IPS-18c (cell line): Measurements from ENCODE around the gene RARRES1.

Experiments
- H3K4me3 ChIP-seq: 2 replicates; pipeline ENCODE4 v1.7.0; 2013; ENCODE audit warnings: low read depth, mild to moderate bottlenecking, low read length, moderate library complexity; ENCODE audit not compliant: insufficient read depth
- H3K9me3 ChIP-seq: one replicate; pipeline ENCODE4 v1.6.1; 2013; ENCODE audit warnings: mild to moderate bottlenecking, low read length, moderate library complexity; ENCODE audit not compliant: control insufficient read depth, insufficient read depth

The RARRES1 gene

DNA sequence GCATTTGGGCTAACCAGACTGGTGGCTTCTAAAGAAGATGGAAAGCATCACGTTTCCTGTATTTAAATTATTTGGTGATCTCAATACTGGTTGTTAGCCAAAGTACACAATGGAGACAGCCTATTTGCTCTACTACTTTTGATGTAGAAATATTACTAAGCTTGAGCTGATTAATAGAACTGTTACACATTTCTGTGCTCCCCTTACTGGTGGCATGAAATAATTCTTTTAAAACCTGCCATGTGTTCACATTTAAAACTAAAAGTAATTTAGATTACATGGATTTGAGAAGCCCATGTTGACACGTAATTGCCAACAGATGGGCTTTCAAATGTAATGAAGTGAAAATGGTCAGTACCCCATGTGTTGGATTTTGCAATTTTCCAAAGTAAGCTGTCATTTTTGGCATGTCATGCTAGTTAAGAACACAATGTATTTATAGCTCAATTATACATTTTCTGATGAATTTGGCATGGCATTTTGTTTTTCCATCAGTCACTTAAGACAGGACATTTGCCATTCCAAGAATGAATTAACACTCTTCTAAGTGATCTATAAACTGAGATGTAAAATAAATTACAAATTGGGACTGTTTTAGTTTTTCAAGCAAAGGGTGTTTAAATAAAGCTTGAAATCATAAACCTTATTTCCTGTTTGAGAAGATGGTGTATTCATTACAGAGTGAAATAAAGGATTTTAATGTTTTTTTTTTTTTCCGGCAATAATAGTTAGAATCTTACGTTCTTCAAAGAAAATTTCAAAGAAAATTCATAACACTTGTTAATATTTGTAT lies 10.8 kb upstream of the RARRES1 start:
- H3K9me3 ChIP-seq = no peaks in the 10 kb centered on the region
- H3K4me3 ChIP-seq = no peak overlapping the region

DNA sequence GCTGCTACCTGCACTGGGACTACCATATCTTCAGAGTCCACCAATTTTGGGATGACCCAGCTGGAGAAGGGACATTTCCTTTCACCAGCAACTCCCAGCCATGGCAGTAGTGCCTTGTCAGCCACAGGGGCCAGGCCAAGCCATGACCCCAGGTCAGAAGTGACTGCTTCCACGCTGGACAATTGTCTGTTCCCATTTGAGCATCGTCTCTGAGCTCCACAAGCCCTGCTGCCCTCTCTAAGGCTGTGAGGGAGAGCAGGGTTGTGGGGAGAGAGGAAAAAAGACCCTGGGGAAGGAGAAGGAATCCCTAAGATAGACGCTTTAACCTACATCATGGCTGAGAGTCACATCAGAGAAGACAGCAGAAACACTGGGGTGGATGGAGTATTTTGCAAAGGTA lies 7.4 kb upstream of the RARRES1 start:
- Histone ChIP-seq H3K4me3 (no peak overlapping the region), H3K9me3 (peaks cover 7% of the 10 kb centered on the region)

DNA sequence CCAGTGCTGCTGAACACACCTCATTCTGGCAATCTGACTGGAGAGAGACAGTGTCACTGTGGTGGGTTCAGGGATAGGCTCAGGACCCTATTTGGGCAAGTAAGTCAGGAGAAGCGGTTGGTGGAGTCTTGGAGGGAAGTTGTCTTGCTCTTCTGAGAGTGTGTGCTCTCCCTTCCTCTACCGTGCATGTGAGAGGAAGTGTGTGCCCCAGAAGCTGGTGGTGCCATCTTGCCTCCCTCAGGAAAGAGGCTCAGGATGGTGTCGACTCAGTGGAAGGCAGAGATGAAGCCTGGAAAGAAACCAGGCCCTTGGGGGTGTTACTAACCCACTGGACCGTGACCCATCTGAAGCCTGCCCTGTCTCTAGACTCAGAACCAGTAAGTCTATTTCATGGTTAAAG lies 6.8 kb upstream of the RARRES1 start:
- Histone ChIP-seq H3K9me3 (peaks cover 7% of the 10 kb centered on the region), H3K4me3 (no peak overlapping the region)

DNA sequence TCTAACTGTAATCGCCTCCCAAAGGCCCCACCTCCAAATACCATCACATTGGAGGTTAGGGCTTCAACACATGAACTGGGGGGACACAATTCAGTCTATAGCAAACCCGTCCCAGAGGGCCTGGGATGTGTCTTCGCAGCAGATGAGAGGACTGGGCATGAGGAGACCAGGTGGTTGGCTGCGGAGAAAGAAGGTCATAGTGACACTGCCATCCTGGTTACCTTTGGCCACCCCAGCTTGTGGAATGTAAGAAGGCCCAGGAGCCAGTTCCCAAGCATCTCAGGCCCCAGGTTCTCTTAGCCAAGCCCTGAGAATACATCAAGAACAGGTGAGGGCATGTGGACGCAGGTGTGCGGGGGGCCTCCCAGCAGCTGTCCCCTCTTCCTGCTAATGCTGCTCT lies 6.4 kb upstream of the RARRES1 start:
- Histone ChIP-seq H3K4me3 (no peak overlapping the region), H3K9me3 (peaks cover 7% of the 10 kb centered on the region)

DNA sequence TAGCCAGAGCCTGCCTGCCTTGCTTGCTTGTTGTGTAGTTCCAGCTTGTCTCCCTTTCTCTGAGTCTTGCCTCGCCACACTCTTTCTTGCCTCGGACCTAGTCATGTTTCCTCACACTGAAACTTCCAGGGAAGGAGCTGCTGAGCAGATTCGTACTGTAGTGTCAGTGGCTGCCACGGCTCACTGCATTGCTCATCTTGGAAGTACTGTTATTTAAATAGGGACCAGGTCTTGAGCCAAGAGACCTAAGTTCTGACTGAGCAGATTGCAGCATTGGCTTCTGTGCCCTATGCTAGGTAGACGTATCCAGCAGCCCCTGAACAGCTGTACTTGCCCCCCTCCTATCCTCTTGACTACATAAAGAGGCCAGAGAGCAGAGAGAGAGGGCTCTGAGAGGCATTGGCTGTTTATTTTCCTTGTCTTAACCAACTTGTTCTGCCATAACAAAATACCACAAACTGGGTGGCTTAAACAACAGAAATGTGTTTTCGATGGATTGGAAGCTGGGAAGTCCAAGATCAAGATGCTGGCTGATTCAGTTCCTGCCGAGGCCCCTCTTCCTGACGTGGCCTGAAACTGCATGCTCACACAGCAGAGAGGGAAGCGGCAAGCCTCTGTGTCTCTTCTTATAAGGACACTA lies 5.8 kb upstream of the RARRES1 start:
- Histone ChIP-seq H3K9me3 (peaks cover 7% of the 10 kb centered on the region), H3K4me3 (no peak overlapping the region)

DNA sequence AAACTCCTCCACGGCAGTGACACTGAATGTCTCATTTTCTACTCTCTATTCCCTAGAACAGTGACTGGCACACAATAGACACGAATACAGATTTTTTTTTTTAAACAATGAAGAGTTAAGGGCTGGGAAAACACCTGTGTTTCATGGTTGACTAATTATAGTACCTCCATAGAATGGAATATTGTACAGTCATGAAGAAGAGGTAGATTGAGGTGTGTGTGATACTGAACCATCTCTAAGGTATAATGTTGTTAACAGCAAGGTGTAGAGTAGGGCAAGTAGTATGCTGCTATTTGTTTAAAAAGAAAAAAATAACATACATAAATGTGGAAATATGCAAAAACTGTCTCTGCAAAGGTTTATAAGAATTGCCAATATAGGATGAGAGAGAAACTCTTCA lies 5.2 kb upstream of the RARRES1 start:
- Histone ChIP-seq H3K4me3 (no peak overlapping the region), H3K9me3 (peaks cover 7% of the 10 kb centered on the region)

DNA sequence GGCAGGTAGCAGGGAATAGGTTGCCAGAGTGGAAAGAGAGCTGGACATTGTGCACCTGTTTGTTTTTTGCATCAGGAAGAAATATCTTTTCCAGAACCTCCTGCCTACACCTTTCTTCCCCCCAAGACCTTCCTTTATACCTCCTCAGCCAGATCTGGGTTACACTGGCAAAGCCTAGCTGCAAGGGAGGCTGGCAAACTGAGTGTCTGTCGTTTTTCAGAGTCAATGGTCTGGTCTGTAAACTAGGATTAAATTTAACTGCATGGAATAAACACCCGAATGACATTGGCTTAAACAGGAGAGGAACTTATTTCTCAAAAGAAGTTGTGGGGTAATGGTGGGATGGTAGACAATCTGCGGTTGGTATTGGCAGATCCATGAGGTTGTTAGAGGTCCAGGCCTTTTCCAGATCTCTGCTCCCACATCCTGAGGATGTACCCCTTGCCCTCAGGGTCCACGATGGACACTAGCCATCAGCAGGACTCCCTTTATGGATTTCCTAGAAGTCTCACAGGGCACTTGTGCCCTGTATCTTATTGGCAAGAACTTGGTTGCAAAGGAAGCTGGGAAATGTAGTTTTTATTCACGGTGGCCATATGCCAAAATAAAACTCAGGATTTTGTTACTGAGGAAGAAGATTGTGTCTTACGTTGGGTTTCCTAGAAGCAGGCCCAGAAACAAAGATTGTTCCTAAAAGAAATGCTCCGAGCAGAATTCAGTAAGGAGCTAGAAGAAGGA lies 3.2 kb upstream of the RARRES1 start:
- peaks cover 7% of the 10 kb centered on the region for H3K9me3 ChIP-seq
- H3K4me3 ChIP-seq = no peak overlapping the region

DNA sequence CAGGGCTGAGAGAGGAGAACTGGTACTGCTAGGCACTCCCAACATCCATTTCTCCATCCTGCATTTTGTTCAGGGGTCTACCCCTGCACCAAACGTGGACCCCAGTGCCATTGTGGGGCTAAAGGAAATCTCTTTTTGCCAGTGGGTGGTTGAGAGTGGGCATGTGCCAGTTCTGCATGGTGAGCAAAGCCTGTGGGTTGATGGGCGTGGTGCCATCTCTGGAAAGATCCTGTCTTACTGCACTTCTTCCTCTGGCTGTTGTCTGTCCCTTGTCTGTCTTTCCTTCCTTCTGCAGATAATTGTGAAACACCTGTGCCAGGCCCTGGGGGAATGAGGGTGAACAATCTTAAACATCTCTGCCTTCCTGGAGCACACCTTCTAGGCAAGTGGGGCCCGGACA lies 1.4 kb upstream of the RARRES1 start:
- peaks cover 7% of the 10 kb centered on the region for H3K9me3 ChIP-seq
- H3K4me3 ChIP-seq = no peak overlapping the region

DNA sequence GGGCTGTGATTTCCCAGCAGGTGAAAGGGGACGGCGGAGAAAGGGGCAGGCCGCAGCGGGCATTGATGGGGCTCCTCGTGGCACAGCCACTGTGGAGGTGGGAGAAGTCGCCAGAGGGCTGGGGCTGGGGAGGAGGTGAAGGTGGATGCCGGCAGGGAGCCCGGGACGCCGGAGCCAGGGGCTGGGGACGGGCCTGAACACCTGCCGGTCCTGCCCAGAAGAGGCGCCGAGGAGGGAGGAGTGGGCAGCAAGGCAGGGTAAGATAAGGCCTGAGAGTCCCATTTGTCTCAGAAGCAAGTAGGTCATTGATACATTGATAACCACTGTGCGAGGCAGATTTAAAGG lies 571 bp upstream of the RARRES1 start:
- H3K9me3 ChIP-seq = peaks cover 7% of the 10 kb centered on the region
- peak overlapping the region; percentile 68 for H3K4me3 ChIP-seq

DNA sequence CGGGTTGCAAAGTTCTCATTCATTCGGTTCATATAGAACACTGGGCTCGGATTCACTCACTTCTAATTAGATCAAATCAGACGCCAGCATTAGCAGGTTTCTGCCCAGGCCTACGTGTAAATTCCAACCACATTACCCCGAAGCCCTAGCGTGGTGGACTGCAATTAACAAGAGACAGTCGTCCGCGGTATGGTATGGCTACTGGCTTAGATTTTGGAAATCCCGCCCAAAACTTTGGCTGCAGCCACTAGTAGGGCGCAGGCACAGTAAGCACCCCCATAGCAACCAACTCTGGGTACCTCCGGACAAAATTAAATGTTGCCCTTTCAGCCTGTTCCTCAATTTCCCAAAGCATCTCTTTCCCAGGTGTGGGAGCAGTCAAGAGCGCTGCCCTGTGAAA lies 771 bp downstream of the RARRES1 start:
- Histone ChIP-seq H3K9me3 (peaks cover 7% of the 10 kb centered on the region), H3K4me3 (peak overlapping the region; percentile 68)

DNA sequence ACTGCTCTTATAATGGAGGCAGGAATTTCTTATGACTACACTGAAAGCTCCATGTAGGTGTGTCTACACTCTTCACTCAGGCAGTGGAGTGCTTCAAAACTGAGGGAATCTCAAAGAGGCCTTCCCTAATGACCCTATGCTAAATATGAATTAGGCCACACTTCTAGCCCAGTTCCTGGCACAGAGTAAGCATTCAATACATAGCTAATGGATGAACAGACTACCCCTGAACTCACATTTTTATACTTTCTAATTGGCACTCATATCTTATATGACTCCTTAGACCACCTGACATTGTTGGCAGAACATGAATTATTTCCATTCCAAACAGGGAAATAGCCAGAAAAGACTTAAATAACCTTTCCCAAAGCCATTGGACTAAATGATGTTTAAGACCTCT lies 3.4 kb downstream of the RARRES1 start:
- no peaks in the 10 kb centered on the region for H3K9me3 ChIP-seq
- no peak overlapping the region for H3K4me3 ChIP-seq

DNA sequence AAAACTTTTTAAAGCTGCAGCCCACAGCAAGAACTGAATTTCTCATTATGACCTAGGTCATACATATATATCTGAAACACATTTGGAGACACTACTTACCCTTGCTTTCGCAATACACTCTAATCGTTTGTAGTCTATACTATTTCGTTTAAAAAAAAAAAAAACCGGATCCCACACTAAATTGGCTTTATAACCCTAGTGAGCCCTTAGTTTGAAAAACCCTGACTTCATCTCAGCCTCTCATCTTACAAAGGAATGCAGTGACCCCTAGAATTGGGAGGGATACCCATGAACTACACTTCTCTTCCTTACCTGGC lies 4.2 kb downstream of the RARRES1 start:
- no peaks in the 10 kb centered on the region for H3K9me3 ChIP-seq
- H3K4me3 ChIP-seq = no peak overlapping the region

DNA sequence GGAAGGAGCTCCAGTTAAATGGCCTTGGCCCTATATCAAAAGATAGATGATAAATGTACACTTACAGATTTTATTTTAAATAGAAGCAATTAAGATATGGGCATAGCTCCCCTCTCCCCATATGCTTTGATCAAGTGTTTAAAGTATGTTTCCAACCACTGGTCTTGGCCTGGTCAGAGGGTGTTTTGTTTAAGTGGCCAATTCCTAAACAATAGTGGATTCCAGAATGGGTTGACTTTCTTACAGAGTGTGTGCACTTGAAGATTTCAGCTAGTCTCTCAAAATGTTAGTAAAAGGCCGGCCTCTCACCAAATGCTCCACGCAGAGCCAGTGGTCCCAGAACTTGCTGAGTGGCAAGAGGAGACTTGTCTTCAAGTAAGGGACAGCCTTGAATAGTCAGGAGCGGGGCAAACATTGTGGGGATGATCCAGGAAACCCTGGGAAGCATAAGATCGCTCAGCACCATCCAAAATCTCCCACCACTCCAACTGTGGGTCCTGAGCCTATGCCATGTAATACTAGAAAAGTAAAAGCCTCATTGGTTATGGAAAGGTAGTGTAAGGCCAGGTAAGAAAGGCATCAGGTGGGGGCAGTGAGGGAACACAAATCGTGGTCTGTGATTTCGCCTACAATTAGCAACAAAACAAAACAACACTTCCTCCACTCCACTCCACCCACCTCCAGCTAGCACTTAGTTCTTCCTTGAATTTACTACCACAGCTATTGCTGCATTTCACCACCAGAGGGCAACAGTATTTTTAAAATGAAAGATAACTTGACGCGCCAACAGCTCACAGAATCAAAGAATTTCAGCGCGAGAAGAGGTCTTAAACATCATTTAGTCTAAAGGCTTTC lies 4.8 kb downstream of the RARRES1 start:
- H3K9me3 ChIP-seq = no peaks in the 10 kb centered on the region
- H3K4me3 ChIP-seq = no peak overlapping the region

DNA sequence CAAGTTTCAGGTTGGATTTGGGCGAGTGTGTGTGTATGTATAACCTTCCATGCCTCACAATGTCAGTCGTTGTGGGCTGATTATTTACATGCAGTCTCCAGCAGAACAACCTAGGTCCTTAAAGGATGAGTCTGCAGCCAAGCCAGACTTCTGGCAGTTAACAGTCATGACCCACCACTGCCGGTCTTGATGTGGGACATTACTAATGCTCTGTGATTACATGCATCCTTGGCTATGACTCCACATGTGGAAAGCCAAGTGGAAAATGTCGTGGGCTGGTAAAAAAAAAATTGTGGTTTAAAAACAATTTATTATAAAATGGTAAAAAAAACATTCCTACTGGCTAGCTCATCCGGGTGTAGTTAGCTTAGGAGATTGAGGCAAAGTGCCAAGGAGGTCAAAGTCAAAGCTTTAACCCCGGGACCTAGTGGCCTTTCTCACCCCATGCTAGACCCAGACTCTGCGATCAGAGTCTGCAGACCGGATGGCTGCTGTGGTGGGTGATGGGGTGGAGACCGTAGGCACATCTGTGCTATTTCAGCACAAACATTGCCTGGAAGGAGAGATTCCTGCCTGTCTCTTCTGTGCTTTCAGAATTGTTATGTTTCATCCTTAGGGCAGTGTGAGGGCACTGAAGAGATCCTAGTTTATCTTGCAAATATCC lies 6.8 kb downstream of the RARRES1 start:
- H3K9me3 ChIP-seq = no peaks in the 10 kb centered on the region
- H3K4me3 ChIP-seq = no peak overlapping the region

DNA sequence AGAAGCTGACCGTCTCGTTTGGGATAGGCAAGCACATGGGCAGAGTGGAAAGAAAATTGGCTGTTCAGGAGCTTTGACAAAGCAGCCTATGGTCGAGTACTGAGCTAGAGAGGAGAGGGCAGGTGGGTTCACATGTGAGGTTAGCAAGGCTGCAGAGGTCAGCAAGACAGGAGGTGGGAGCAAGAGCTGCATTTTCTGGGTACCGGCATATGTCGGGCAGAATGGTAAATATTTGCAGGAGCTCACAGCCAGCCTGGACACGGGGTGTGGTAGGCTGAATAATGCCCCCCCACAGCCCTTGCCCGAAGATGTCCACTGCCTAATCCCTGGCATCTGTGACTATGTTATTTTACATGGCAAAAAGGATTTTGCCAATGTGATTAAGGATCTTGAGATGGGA lies 8.3 kb downstream of the RARRES1 start:
- Histone ChIP-seq H3K4me3 (no peak overlapping the region), H3K9me3 (no peaks in the 10 kb centered on the region)

DNA sequence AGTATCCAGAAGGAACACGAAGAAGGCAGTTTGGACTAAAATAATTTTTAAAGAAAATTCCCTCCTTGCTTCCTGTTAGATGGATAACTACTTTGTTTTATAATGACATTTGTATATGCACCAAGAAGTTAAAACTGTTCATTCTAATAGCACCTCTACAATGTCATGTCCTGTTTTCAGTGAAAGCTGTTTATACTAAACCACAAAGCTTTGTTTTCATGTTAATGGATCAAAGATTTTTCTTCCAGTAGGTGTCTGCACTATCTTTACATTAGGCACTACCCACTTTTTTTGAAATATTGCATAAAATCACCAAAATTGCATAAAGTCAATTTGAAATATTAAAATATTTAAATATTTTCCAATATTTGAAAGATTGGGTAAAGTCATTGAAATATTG lies 10.1 kb downstream of the RARRES1 start:
- Histone ChIP-seq H3K9me3 (no peaks in the 10 kb centered on the region), H3K4me3 (no peak overlapping the region)

DNA sequence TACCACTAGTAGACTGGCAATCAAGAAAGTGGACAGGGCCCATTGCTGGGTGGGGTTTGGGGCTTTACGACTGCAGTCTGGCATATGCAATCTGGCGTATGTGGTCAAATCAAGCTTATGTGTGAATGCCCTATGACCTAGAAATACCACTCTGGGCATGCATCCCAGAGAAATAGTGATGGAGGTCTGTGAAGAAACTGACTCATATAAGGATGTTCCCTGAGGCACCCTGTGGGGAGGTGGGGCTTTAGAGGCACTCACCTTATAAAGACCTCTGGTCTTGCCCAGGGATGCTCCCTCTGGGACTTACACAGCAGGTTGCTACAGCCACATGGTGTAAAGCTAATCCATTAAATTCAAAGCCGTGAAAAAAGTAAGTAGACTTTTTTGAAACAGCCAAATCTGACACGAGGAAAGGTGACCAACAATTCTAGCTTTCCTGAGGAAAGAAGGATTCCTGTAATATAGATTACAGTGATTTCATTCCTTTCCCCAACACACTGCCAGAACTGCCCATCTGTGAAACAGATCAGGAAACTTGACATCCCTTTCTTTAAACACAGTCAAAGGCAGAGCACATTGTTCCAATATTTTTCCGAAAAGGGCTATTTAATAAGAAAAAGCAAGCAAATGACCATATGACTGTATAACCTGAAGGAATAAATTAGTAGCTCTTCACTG lies 13.6 kb downstream of the RARRES1 start:
- Histone ChIP-seq H3K9me3 (no peaks in the 10 kb centered on the region), H3K4me3 (no peak overlapping the region)
